Ishikawa (cell line): ENCODE measurements around the gene ACAD9.

Experiments used
- CREB1 ChIP-seq: IDR thresholded peaks from 2 replicates; pipeline ENCODE4 v1.6.1; 2012; ENCODE audit warnings: low read depth
- EGR1 ChIP-seq: IDR thresholded peaks from 2 replicates; pipeline ENCODE4 v1.6.1; 2012
- EP300 ChIP-seq: IDR thresholded peaks from 2 replicates; pipeline ENCODE4 v1.6.1; 2012; ENCODE audit warnings: borderline replicate concordance
- FOXM1 ChIP-seq: IDR thresholded peaks from 2 replicates; pipeline ENCODE4 v1.6.1; 2012; ENCODE audit warnings: low read depth, borderline replicate concordance
- NFIC ChIP-seq: IDR thresholded peaks from 2 replicates; pipeline ENCODE4 v1.6.1; 2012
- RAD21 ChIP-seq: IDR thresholded peaks from 2 replicates; pipeline ENCODE4 v1.6.1; 2012; ENCODE audit warnings: low read depth
- TAF1 ChIP-seq: IDR thresholded peaks from 2 replicates; pipeline ENCODE4 v1.6.1; 2012; ENCODE audit warnings: low read depth, mild to moderate bottlenecking
- TCF12 ChIP-seq: IDR thresholded peaks from 2 replicates; pipeline ENCODE4 v1.6.1; 2012; ENCODE audit warnings: low read depth
- TEAD4 ChIP-seq: IDR thresholded peaks from 2 replicates; pipeline ENCODE4 v1.6.1; 2012
- USF1 ChIP-seq: IDR thresholded peaks from 2 replicates; pipeline ENCODE4 v1.6.1; 2012
- ZBTB7A ChIP-seq: IDR thresholded peaks from 2 replicates; pipeline ENCODE4 v1.6.1; 2012; ENCODE audit warnings: low read depth

Gene ACAD9

GRCh38 chr3:128950223-128950938, 71.0 kb downstream of the ACAD9 start:
- no peak for TF ChIP-seq FOXM1
- TF ChIP-seq RAD21 = peak; percentile 68
- TF ChIP-seq EGR1 = no peak

- TF ChIP-seq NFIC = no peak
- TF ChIP-seq ZBTB7A = no peak
- no peak for TF ChIP-seq TEAD4
- TF ChIP-seq TCF12 = no peak
- TF ChIP-seq TAF1 = no peak
- no peak for TF ChIP-seq FOXM1
- TF ChIP-seq EGR1 = no peak
- no peak for TF ChIP-seq EP300
- no peak for TF ChIP-seq USF1
- no peak for TF ChIP-seq RAD21
- no peak for TF ChIP-seq CREB1
Measured at GRCh38 chr3:128956440-128956839, 77.0 kb downstream of the ACAD9 start.
